Neural progenitor cell (in vitro differentiated cells): ENCODE measurements around the gene TFDP1. TPM values are rescaled to one million over a fixed set of nuclear protein-coding genes. Genes with fewer than 3 reads are reported as not detected.
A peak's percentile ranks its signal among the peaks of the same experiment; 100 is the strongest.

ENCODE experiments used
- DNase-seq: peaks from one replicate; pipeline ENCODE4 v3.0.0-alpha.2; 2016; ENCODE audit warnings: low spot score
- H2AFZ ChIP-seq: fragments of 200-600 bp; sonication (generic); replicated peaks from 2 replicates; pipeline ENCODE4 v1.6.1; 2016; ENCODE audit warnings: antibody characterized with exemption
- H3F3A ChIP-seq: fragments of 200-600 bp; sonication (generic); 2 replicates; pipeline ENCODE4 v1.6.1; 2016; ENCODE audit warnings: antibody characterized with exemption, low read depth
- H3K27ac ChIP-seq: fragments of 200-600 bp; sonication (generic); 2 replicates; pipeline ENCODE4 v1.5.1; 2016; ENCODE audit warnings: mild to moderate bottlenecking
- H3K27me3 ChIP-seq: fragments of 200-600 bp; sonication (generic); 2 replicates; pipeline ENCODE4 v1.6.1; 2016; ENCODE audit warnings: mild to moderate bottlenecking, moderate library complexity
- H3K36me3 ChIP-seq: fragments of 200-600 bp; sonication (generic); 2 replicates; pipeline ENCODE4 v1.5.1; 2016
- H3K4me1 ChIP-seq: fragments of 200-600 bp; sonication (generic); 2 replicates; pipeline ENCODE4 v1.6.1; 2016; ENCODE audit warnings: mixed run types
- H3K4me2 ChIP-seq: fragments of 200-600 bp; sonication (generic); 2 replicates; pipeline ENCODE4 v1.6.1; 2016
- H3K4me3 ChIP-seq: fragments of 200-600 bp; sonication (generic); 2 replicates; pipeline ENCODE4 v1.5.1; 2016
- H3K79me2 ChIP-seq: fragments of 200-600 bp; sonication (generic); 2 replicates; pipeline ENCODE4 v1.6.1; 2016; ENCODE audit warnings: low read depth
- H3K9ac ChIP-seq: fragments of 200-600 bp; sonication (generic); 2 replicates; pipeline ENCODE4 v1.6.1; 2016
- H3K9me3 ChIP-seq: fragments of 200-600 bp; sonication (generic); 2 replicates; pipeline ENCODE4 v1.5.1; 2016; ENCODE audit warnings: low read depth
- H4K20me1 ChIP-seq: fragments of 200-600 bp; sonication (generic); 2 replicates; pipeline ENCODE4 v1.6.1; 2016; ENCODE audit warnings: low read depth
- H3K27ac Mint-ChIP-seq: 3 replicates; pipeline ENCODE4 v1.8.0; 2021; ENCODE audit warnings: mixed read lengths
- H3K27me3 Mint-ChIP-seq: 2 replicates; pipeline ENCODE4 v1.8.0; 2022; ENCODE audit warnings: low read depth, mild to moderate bottlenecking, inconsistent platforms, moderate library complexity, mixed read lengths; ENCODE audit not compliant: insufficient read depth
- H3K36me3 Mint-ChIP-seq: 3 replicates; pipeline ENCODE4 v1.8.0; 2021; ENCODE audit warnings: mixed read lengths
- H3K4me1 Mint-ChIP-seq: 3 replicates; pipeline ENCODE4 v1.8.0; 2021; ENCODE audit warnings: mixed read lengths
- H3K4me3 Mint-ChIP-seq: 3 replicates; pipeline ENCODE4 v1.8.0; 2021; ENCODE audit warnings: mild to moderate bottlenecking, moderate library complexity, mixed read lengths
- H3K9me3 Mint-ChIP-seq: 3 replicates; pipeline ENCODE4 v1.8.0; 2020; ENCODE audit warnings: mixed read lengths
- EZH2 ChIP-seq: fragments of 200-600 bp; sonication (generic); IDR thresholded peaks from 2 replicates; pipeline ENCODE4 v1.6.1; 2017; ENCODE audit warnings: antibody characterized with exemption, mild to moderate bottlenecking, moderate library complexity
- EZH2phosphoT487 ChIP-seq: fragments of 200-600 bp; sonication (generic); IDR thresholded peaks from 2 replicates; pipeline ENCODE4 v1.6.1; 2017; ENCODE audit warnings: antibody characterized with exemption
- total RNA-seq: library from RNA; depleted of rRNA; stranded (reverse); fragments of >200 nt; gene quantifications from 2 replicates; pipeline ENCODE4 v1.2.3, GENCODE V29; 2015; ENCODE audit warnings: low replicate concordance
- TF ChIP-seq, protein P1 (sequence below): fragments of 200-600 bp; sonication (generic); IDR thresholded peaks from 2 replicates; pipeline ENCODE4 v1.5.1; 2017; ENCODE audit warnings: antibody characterized with exemption, mild to moderate bottlenecking

The TFDP1 gene
- total RNA-seq, 1 donor from 2014 or later, result 88.6 TPM

DNA sequence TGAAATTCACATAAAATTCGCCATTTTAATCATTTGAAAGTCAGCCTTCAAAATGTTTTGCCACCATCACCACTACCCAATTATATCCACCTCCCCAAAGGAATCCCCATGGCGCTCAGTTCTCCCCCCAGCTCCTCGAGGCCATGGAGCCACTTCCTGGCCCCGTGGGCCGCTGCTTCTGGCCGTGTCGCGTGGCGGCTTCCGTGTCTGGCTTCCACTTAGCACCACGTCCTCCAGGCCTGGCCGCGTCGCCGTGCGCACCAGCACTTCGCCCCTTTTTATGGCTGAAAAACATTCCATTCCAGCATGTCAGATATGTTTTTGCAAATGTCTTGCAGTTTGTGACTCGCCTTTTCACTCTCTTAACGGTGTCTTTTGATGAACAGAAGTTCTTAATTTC lies 47.3 kb upstream of the TFDP1 start:
- Histone ChIP-seq H4K20me1 (no peaks in the 10 kb centered on the region), H2AFZ (no peak overlapping the region), H3K79me2 (peaks cover 7% of the 10 kb centered on the region), H3K27me3 (no peaks in the 10 kb centered on the region), H3K4me2 (no peak overlapping the region), H3F3A (no peaks in the 10 kb centered on the region), H3K4me3 (no peak overlapping the region), H3K27ac (no peak overlapping the region), H3K4me1 (no peaks in the 10 kb centered on the region), H3K9me3 (no peaks in the 10 kb centered on the region), H3K36me3 (no peaks in the 10 kb centered on the region), H3K9ac (no peak overlapping the region)
- no peak for DNase-seq
- Mint-ChIP-seq H3K4me1 (no peaks in the 10 kb centered on the region), H3K9me3 (peaks cover 9% of the 10 kb centered on the region), H3K36me3 (peaks cover 32% of the 10 kb centered on the region), H3K27me3 (peaks cover 12% of the 10 kb centered on the region), H3K27ac (no peak overlapping the region), H3K4me3 (no peak overlapping the region)
- TF ChIP-seq, protein P1, sequence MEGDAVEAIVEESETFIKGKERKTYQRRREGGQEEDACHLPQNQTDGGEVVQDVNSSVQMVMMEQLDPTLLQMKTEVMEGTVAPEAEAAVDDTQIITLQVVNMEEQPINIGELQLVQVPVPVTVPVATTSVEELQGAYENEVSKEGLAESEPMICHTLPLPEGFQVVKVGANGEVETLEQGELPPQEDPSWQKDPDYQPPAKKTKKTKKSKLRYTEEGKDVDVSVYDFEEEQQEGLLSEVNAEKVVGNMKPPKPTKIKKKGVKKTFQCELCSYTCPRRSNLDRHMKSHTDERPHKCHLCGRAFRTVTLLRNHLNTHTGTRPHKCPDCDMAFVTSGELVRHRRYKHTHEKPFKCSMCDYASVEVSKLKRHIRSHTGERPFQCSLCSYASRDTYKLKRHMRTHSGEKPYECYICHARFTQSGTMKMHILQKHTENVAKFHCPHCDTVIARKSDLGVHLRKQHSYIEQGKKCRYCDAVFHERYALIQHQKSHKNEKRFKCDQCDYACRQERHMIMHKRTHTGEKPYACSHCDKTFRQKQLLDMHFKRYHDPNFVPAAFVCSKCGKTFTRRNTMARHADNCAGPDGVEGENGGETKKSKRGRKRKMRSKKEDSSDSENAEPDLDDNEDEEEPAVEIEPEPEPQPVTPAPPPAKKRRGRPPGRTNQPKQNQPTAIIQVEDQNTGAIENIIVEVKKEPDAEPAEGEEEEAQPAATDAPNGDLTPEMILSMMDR, result no peak
- TF ChIP-seq EZH2 (no peak), EZH2phosphoT487 (no peak)

DNA sequence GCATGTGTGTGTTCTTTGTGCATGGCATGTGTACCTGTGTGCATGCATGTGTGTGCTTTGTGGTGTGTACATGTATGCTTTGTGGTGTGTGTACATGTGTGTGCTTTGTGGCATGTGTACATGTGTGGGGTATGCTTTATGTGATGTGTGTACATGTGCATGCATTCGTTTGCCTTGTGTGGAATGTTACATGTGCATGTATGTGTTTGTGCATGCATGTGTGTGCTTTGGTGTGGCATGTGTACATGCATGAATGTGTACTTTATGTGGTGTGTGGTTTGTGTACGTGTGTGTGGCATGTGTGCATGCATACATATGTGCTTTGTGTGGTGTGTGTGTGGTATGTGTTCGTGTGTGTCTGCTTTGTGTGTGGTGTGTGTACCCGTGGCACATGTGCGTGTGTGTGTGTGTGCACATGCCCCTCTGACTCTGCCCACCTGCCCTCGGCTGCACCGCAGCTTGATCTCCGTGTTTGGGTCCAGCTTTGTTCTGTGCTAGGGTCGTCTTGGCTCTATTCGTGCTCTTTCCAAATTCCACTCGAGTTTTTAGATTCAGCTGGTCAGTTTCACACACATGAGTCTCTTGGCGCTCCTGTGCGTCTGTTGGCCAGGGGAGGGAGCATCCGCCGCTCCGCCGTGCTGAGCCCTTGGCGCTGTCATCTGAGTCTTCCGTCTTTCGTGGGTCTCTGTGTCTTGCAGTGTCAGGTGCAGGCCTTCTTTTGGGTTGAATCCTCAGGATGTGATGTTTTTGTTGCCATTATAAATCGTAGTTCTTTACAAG lies 46.5 kb upstream of the TFDP1 start:
- Histone ChIP-seq H3K4me1 (peaks cover 5% of the 10 kb centered on the region), H3K79me2 (peaks cover 7% of the 10 kb centered on the region), H3K36me3 (no peaks in the 10 kb centered on the region), H2AFZ (no peak overlapping the region), H4K20me1 (no peaks in the 10 kb centered on the region), H3K9ac (no peak overlapping the region), H3K9me3 (no peaks in the 10 kb centered on the region), H3F3A (no peaks in the 10 kb centered on the region), H3K27ac (no peak overlapping the region), H3K27me3 (no peaks in the 10 kb centered on the region), H3K4me3 (no peak overlapping the region), H3K4me2 (no peak overlapping the region)
- Mint-ChIP-seq H3K27me3 (peaks cover 12% of the 10 kb centered on the region), H3K36me3 (peaks cover 36% of the 10 kb centered on the region), H3K27ac (peak overlapping the region; percentile 21), H3K9me3 (peaks cover 11% of the 10 kb centered on the region), H3K4me3 (no peak overlapping the region), H3K4me1 (no peaks in the 10 kb centered on the region)
- no peak for DNase-seq
- TF ChIP-seq, protein P1, result no peak
- TF ChIP-seq EZH2phosphoT487 (no peak), EZH2 (no peak)

- Histone ChIP-seq H3K9ac (no peak overlapping the region), H3K27me3 (no peaks in the 10 kb centered on the region), H3F3A (no peaks in the 10 kb centered on the region), H2AFZ (no peak overlapping the region), H3K4me2 (no peak overlapping the region), H3K27ac (no peak overlapping the region), H3K9me3 (no peaks in the 10 kb centered on the region), H3K79me2 (peaks cover 7% of the 10 kb centered on the region), H4K20me1 (peaks cover 2% of the 10 kb centered on the region), H3K4me1 (peaks cover 5% of the 10 kb centered on the region), H3K4me3 (no peak overlapping the region), H3K36me3 (no peaks in the 10 kb centered on the region)
- peaks cover 3% of the 10 kb centered on the region for H3K4me1 Mint-ChIP-seq
- TF ChIP-seq, protein P1, result no peak
- no peak for TF ChIP-seq EZH2phosphoT487
- peaks cover 39% of the 10 kb centered on the region for H3K36me3 Mint-ChIP-seq
- no peak overlapping the region for H3K4me3 Mint-ChIP-seq
- peaks cover 15% of the 10 kb centered on the region for H3K27me3 Mint-ChIP-seq
- no peak for DNase-seq
- H3K9me3 Mint-ChIP-seq, result peaks cover 14% of the 10 kb centered on the region
- H3K27ac Mint-ChIP-seq, result no peak overlapping the region
Observed at GRCh38 chr13:113538689-113539058, 45.9 kb upstream of the TFDP1 start.
